ENCODE data around the gene NOC4L. TPM values are rescaled to one million over a fixed set of nuclear protein-coding genes. Genes with fewer than 3 reads are reported as not detected.
A peak's percentile ranks its signal among the peaks of the same experiment; 100 is the strongest.

The NOC4L gene
- total and polyA plus RNA-seq, 5 donors from 2014 or later: 17.0 to 26.9 (median 19.2) TPM

DNA sequence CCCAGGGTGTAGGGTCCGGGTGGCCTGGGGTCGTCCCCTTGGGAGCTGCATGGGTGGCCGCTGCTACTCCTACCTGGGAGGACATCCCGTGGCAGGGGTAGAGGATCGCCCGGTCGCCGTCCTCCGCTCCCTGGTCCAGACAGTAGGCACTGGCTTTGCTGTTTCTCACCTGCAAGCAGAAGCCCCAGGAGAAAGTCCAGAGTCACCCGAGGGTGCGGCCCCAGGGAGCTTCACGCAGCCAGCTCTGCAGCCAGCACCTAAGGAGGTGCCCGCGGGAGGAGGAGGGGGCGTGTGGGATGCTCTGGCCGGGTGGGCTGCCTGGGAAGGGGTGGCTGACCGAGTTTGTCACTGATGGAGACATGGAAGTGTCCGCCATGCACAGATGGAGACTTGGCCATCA lies 54.8 kb downstream of the NOC4L start:
- Mint-ChIP-seq H3K27me3 (peaks cover 10% of the 10 kb centered on the region), H3K4me3 (no peak overlapping the region), H3K27ac (no peak overlapping the region), H3K9me3 (peaks cover 0 to 3% (median 0%) of the 10 kb centered on the region in 7 donors), H3K36me3 (peaks cover 3% of the 10 kb centered on the region), H3K4me1 (no peaks in the 10 kb centered on the region)
- H3K27ac ChIP-seq (ENCODE audit: insufficient read depth, low read length, poor library complexity, severe bottlenecking): no peak overlapping the region
- no peaks in the 10 kb centered on the region for H3K36me3 ChIP-seq (ENCODE audit: control insufficient read depth, insufficient read depth, low read length)
- ATAC-seq (ENCODE audit: low read depth in 2 of 2): no peak
- H3K4me1 ChIP-seq (ENCODE audit: control insufficient read depth, insufficient read depth, low read length, poor library complexity, severe bottlenecking): no peaks in the 10 kb centered on the region
- no peak for DNase-seq
- H3K9me3 ChIP-seq (ENCODE audit: control insufficient read depth in 2 of 2, low read length in 2 of 2): peaks cover 0 to 4% of the 10 kb centered on the region in 2 experiments
- H3K27me3 ChIP-seq (ENCODE audit: control insufficient read depth, insufficient read depth, low read length): no peaks in the 10 kb centered on the region
- H3K4me3 ChIP-seq (ENCODE audit: low read depth, low read length): no peak overlapping the region

DNA sequence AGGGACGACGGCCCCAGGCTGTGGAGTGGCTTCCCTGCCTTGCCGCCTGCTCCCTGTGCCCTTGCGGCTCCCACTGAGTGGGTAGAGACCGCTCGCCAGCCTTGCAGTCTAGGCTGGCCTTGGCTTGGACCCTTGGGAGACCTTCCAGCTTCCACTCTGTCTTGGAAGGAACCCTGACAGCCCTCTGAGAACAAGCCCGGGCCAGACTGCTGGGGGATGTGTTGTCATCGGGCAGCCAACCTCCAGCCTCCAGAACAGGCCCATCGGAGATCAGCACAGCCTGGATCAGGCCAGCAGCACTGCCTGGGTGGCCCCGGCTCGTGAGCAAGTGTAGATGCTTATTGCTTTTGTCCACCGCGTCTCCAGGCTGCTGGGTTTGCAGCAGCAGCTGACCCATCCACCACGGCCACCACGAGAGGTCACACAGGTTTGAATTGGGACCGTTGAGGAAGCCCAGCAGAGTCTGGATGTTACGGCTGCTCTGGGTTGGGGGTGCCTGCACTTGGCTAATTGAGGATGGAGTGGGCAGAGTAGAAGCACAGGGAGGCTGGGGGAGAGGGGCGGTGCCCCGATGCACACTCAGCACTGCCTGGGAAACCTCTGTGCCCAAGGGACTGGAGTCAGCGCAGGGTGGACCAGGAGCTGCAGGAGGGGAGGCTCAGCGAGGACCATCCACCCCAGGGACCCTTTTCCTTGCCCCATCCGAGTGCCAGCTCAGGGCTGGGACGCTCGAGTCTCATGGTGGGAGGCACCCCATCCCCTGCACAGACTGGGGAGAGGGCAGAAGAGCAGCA lies 55.5 kb downstream of the NOC4L start:
- Mint-ChIP-seq H3K4me1 (peaks cover 0 to 4% (median 0%) of the 10 kb centered on the region in 4 donors), H3K27ac (peak overlapping the region in 1 of 3 donors; percentile 32), H3K9me3 (no peaks in the 10 kb centered on the region), H3K27me3 (peaks cover 17% of the 10 kb centered on the region), H3K36me3 (no peaks in the 10 kb centered on the region), H3K4me3 (no peak overlapping the region)
- Histone ChIP-seq H3K4me1 (ENCODE audit: control insufficient read depth, insufficient read depth, low read length, poor library complexity, severe bottlenecking) (no peaks in the 10 kb centered on the region), H3K36me3 (ENCODE audit: control insufficient read depth, insufficient read depth, low read length) (no peaks in the 10 kb centered on the region), H3K4me3 (ENCODE audit: low read depth, low read length) (no peak overlapping the region), H3K27ac (ENCODE audit: insufficient read depth, low read length, poor library complexity, severe bottlenecking) (no peak overlapping the region), H3K9me3 (ENCODE audit: control insufficient read depth in 2 of 2, low read length in 2 of 2) (no peaks in the 10 kb centered on the region), H3K27me3 (ENCODE audit: control insufficient read depth, insufficient read depth, low read length) (no peaks in the 10 kb centered on the region)
- ATAC-seq (ENCODE audit: low read depth in 2 of 2) (no peak), DNase-seq (no peak)

- Histone ChIP-seq H3K4me1 (ENCODE audit: control insufficient read depth, insufficient read depth, low read length, poor library complexity, severe bottlenecking) (peaks cover 2% of the 10 kb centered on the region), H3K9me3 (ENCODE audit: control insufficient read depth in 2 of 2, low read length in 2 of 2) (no peaks in the 10 kb centered on the region), H3K27me3 (ENCODE audit: control insufficient read depth, insufficient read depth, low read length) (no peaks in the 10 kb centered on the region), H3K27ac (ENCODE audit: insufficient read depth, low read length, poor library complexity, severe bottlenecking) (no peak overlapping the region), H3K4me3 (ENCODE audit: low read depth, low read length) (no peak overlapping the region), H3K36me3 (ENCODE audit: control insufficient read depth, insufficient read depth, low read length) (no peaks in the 10 kb centered on the region)
- no peak for DNase-seq
- no peak for ATAC-seq (ENCODE audit: low read depth in 2 of 2)
- no peak overlapping the region for H3K4me3 Mint-ChIP-seq
- H3K27ac Mint-ChIP-seq: no peak overlapping the region
- no peaks in the 10 kb centered on the region for H3K9me3 Mint-ChIP-seq
- H3K36me3 Mint-ChIP-seq: no peaks in the 10 kb centered on the region
- peaks cover 20% of the 10 kb centered on the region for H3K27me3 Mint-ChIP-seq
- H3K4me1 Mint-ChIP-seq: peaks cover 0 to 6% (median 0%) of the 10 kb centered on the region in 4 donors
Observed at GRCh38 chr12:132200800-132201199, 56.5 kb downstream of the NOC4L start.

GRCh38 chr12:132201391-132202120 lies 57.3 kb downstream of the NOC4L start:
- peaks cover 2% of the 10 kb centered on the region for H3K4me1 ChIP-seq (ENCODE audit: control insufficient read depth, insufficient read depth, low read length, poor library complexity, severe bottlenecking)
- DNase-seq: no peak
- H3K36me3 Mint-ChIP-seq: no peaks in the 10 kb centered on the region
- no peaks in the 10 kb centered on the region for H3K9me3 ChIP-seq (ENCODE audit: control insufficient read depth in 2 of 2, low read length in 2 of 2)
- no peak overlapping the region for H3K4me3 Mint-ChIP-seq
- no peaks in the 10 kb centered on the region for H3K36me3 ChIP-seq (ENCODE audit: control insufficient read depth, insufficient read depth, low read length)
- no peak overlapping the region for H3K4me3 ChIP-seq (ENCODE audit: low read depth, low read length)
- no peak for ATAC-seq (ENCODE audit: low read depth in 2 of 2)
- H3K27ac ChIP-seq (ENCODE audit: insufficient read depth, low read length, poor library complexity, severe bottlenecking): no peak overlapping the region
- H3K27me3 ChIP-seq (ENCODE audit: control insufficient read depth, insufficient read depth, low read length): no peaks in the 10 kb centered on the region
- no peak overlapping the region for H3K27ac Mint-ChIP-seq
- H3K4me1 Mint-ChIP-seq: peaks cover 0 to 9% (median 0%) of the 10 kb centered on the region in 4 donors
- peaks cover 26% of the 10 kb centered on the region for H3K27me3 Mint-ChIP-seq
- H3K9me3 Mint-ChIP-seq: no peaks in the 10 kb centered on the region

Other genes starting within 250 kb of the NOC4L start
- 90.0 TPM for gene ULK1, start 249.8 kb upstream of the NOC4L start, total RNA-seq
- gene ULK1, start 249.8 kb upstream of the NOC4L start, polyA plus RNA-seq: under 1 TPM; 0.20 to 0.48 (median 0.46) TPM
- gene PUS1, start 215.2 kb upstream of the NOC4L start, total RNA-seq: 26.0 TPM
- gene PUS1, start 215.2 kb upstream of the NOC4L start, polyA plus RNA-seq: 10 to 100 TPM; 14.0 to 18.6 (median 17.3) TPM
- 77.9 TPM for gene EP400, start 194.5 kb upstream of the NOC4L start, total RNA-seq
- 1 to 10 TPM; 1.2 to 2.1 (median 1.6) TPM for gene EP400, start 194.5 kb upstream of the NOC4L start, polyA plus RNA-seq
- 41.2 TPM for gene DDX51, start 138 bp upstream of the NOC4L start, total RNA-seq
- gene DDX51, start 138 bp upstream of the NOC4L start, polyA plus RNA-seq: 1 to 10 TPM; 4.8 to 7.6 (median 6.1) TPM
- gene GALNT9, start 185.1 kb downstream of the NOC4L start, total RNA-seq: 0.69 TPM
- under 1 TPM in 2 of 4 donors, not detected in 2; 0.37 to 0.64 TPM for gene GALNT9, start 185.1 kb downstream of the NOC4L start, polyA plus RNA-seq